H1 (cell line): ENCODE results near the gene ATE1. TPM values are rescaled to one million over a fixed set of nuclear protein-coding genes. Genes with fewer than 3 reads are reported as not detected.
A peak's percentile ranks its signal among the peaks of the same experiment; 100 is the strongest.

Experiments used
- CTCF ChIA-PET: fragments of 300-600 bp; sonication (Branson Sonifier 250); formaldehyde crosslinking; loops from one replicate; lab custom pipeline; 2021; ENCODE audit not compliant: partially characterized antibody; lab: Charles Lee
- POLR2A ChIA-PET: fragments of 300-600 bp; sonication (Branson Sonifier 250); formaldehyde crosslinking; loops from one replicate; lab custom pipeline; 2021; ENCODE audit warnings: inconsistent platforms; ENCODE audit not compliant: partially characterized antibody; lab: Charles Lee
- DNase-seq, 2 experiments: peaks; one replicate each; pipeline versions ENCODE4 v3.0.0 to v3.0.0-alpha.2; 2010 to 2022; ENCODE audit warnings: low spot score in 2 of 2, low read depth in 1 of 2, mixed read lengths in 1 of 2
- FAIRE-seq: peaks from 2 replicates; lab custom pipeline; 2011; peaks lifted over from hg19 to GRCh38; lab: Jason Lieb, UNC
- H2AFZ ChIP-seq: 2 replicates; pipeline ENCODE4 v1.8.1; 2012; ENCODE audit warnings: low read length, inconsistent platforms
- H2AK5ac ChIP-seq: 2 replicates; pipeline ENCODE4 v1.6.1; 2013; ENCODE audit warnings: low read depth, low read length
- H2BK120ac ChIP-seq: replicated peaks from 2 replicates; pipeline ENCODE3; 2013; ENCODE audit warnings: low read depth, low read length, inconsistent platforms
- H2BK12ac ChIP-seq: 2 replicates; pipeline ENCODE4 v1.6.1; 2013; ENCODE audit warnings: low read depth, low read length
- H2BK15ac ChIP-seq: 2 replicates; pipeline ENCODE4 v1.6.1; 2013; ENCODE audit warnings: low read length
- H2BK20ac ChIP-seq: 2 replicates; pipeline ENCODE4 v1.6.1; 2013; ENCODE audit warnings: low read length
- H2BK5ac ChIP-seq: 2 replicates; pipeline ENCODE4 v1.6.1; 2013; ENCODE audit warnings: low read depth, low read length
- H3K14ac ChIP-seq: 2 replicates; pipeline ENCODE4 v1.6.1; 2013; ENCODE audit warnings: inconsistent platforms; ENCODE audit not compliant: insufficient read length
- H3K18ac ChIP-seq: 2 replicates; pipeline ENCODE4 v1.6.1; 2013; ENCODE audit warnings: low read length; ENCODE audit errors: extremely low read depth
- H3K23ac ChIP-seq: 2 replicates; pipeline ENCODE4 v1.6.1; 2013; ENCODE audit warnings: inconsistent platforms; ENCODE audit not compliant: insufficient read length
- H3K23me2 ChIP-seq: 2 replicates; pipeline ENCODE4 v1.6.1; 2013; ENCODE audit warnings: low read depth, low read length
- H3K27ac ChIP-seq: 2 replicates; pipeline ENCODE4 v1.6.1; 2011; ENCODE audit warnings: low read depth, low read length, inconsistent platforms
- H3K27me3 ChIP-seq, 4 experiments: replicated peaks in 1 of 4; 1 replicate in 1 of 4; 2 replicates in 3 of 4; pipeline versions ENCODE4 v1.6.1 to v1.8.1; 2011 to 2013; ENCODE audit warnings: low read length in 3 of 4, mild to moderate bottlenecking in 3 of 4, inconsistent platforms in 2 of 4, mixed read lengths in 2 of 4, moderate library complexity in 1 of 4; ENCODE audit not compliant: control insufficient read depth in 3 of 4, insufficient read depth in 3 of 4; ENCODE audit errors: extremely low read depth in 1 of 4
- H3K36me3 ChIP-seq, 4 experiments: 2 replicates each; pipeline versions ENCODE4 v1.6.1 to v1.8.1; 2011 to 2013; ENCODE audit warnings: mild to moderate bottlenecking in 4 of 4, low read length in 3 of 4, moderate library complexity in 2 of 4, control low read depth in 1 of 4, inconsistent platforms in 1 of 4; ENCODE audit not compliant: insufficient read depth in 4 of 4, control insufficient read depth in 2 of 4
- H3K4ac ChIP-seq: replicated peaks from 2 replicates; pipeline ENCODE3; 2013; ENCODE audit warnings: low read length, low read depth, mixed read lengths, inconsistent platforms; ENCODE audit not compliant: insufficient read length
- H3K4me1 ChIP-seq, 4 experiments: replicated peaks in 1 of 4; 1 replicate in 1 of 4; 2 replicates in 3 of 4; pipeline versions ENCODE4 v1.6.1 to v1.8.1; 2011 to 2013; ENCODE audit warnings: low read length in 3 of 4, inconsistent platforms in 2 of 4, mixed read lengths in 1 of 4; ENCODE audit not compliant: insufficient read depth in 4 of 4, control insufficient read depth in 3 of 4
- H3K4me2 ChIP-seq, 2 experiments: 2 replicates each; pipeline versions ENCODE4 v1.6.1 to v1.8.1; 2011 to 2013; ENCODE audit warnings: low read depth in 2 of 2, low read length in 2 of 2, control low read depth in 1 of 2, inconsistent platforms in 1 of 2, mild to moderate bottlenecking in 1 of 2; ENCODE audit not compliant: insufficient read depth in 1 of 2
- H3K4me3 ChIP-seq, 4 experiments: fragments of 200-600, 300-600 bp in 1 of 4; sonication (generic), shearing (Covaris generic), sonication (Bioruptor Twin) in 1 of 4; 2 replicates each; pipeline versions ENCODE4 v1.5.1 to v1.8.1; 2011 to 2016; ENCODE audit warnings: low read length in 4 of 4, low read depth in 3 of 4, control low read depth in 2 of 4, inconsistent platforms in 2 of 4, mild to moderate bottlenecking in 2 of 4, mixed read lengths in 1 of 4, moderate library complexity in 1 of 4; ENCODE audit not compliant: insufficient read depth in 2 of 4; ENCODE audit errors: extremely low read depth in 1 of 4
- H3K56ac ChIP-seq: replicated peaks from 2 replicates; pipeline ENCODE3; 2013; ENCODE audit warnings: low read depth, mild to moderate bottlenecking, mixed read lengths, low read length, inconsistent platforms; ENCODE audit not compliant: insufficient read length
- H3K79me1 ChIP-seq: 2 replicates; pipeline ENCODE4 v1.6.1; 2013; ENCODE audit warnings: low read depth, low read length, control low read depth
- H3K79me2 ChIP-seq, 2 experiments: 2 replicates each; pipeline versions ENCODE4 v1.6.1 to v1.8.1; 2012 to 2013; ENCODE audit warnings: low read length in 2 of 2, mild to moderate bottlenecking in 2 of 2, inconsistent platforms in 1 of 2; ENCODE audit not compliant: insufficient read depth in 2 of 2, control insufficient read depth in 1 of 2
- H3K9ac ChIP-seq, 4 experiments: replicated peaks in 1 of 4; 1 replicate in 1 of 4; 2 replicates in 3 of 4; pipeline versions ENCODE4 v1.6.1 to v1.8.1; 2011 to 2013; ENCODE audit warnings: low read depth in 3 of 4, low read length in 3 of 4, control low read depth in 2 of 4, mild to moderate bottlenecking in 2 of 4, moderate library complexity in 2 of 4, inconsistent platforms in 1 of 4; ENCODE audit errors: extremely low read depth in 1 of 4
- H3K9me3 ChIP-seq, 2 experiments: 2 replicates each; pipeline versions ENCODE4 v1.6.1 to v1.8.1; 2012 to 2013; ENCODE audit warnings: mild to moderate bottlenecking in 2 of 2, moderate library complexity in 2 of 2, control low read depth in 1 of 2, inconsistent platforms in 1 of 2, low read depth in 1 of 2, low read length in 1 of 2, mixed read lengths in 1 of 2; ENCODE audit not compliant: insufficient read depth in 2 of 2
- H4K20me1 ChIP-seq, 2 experiments: replicated peaks in 1 of 2; 2 replicates each; pipeline versions ENCODE3 to v1.8.1; 2011 to 2013; ENCODE audit warnings: inconsistent platforms in 2 of 2, low read length in 2 of 2, mild to moderate bottlenecking in 1 of 2; ENCODE audit not compliant: insufficient read depth in 2 of 2, control insufficient read depth in 1 of 2
- H4K5ac ChIP-seq: 2 replicates; pipeline ENCODE4 v1.6.1; 2013; ENCODE audit warnings: low read length, low read depth, mixed read lengths, inconsistent platforms; ENCODE audit not compliant: insufficient read length
- H4K8ac ChIP-seq: 2 replicates; pipeline ENCODE4 v1.8.0; 2013; ENCODE audit warnings: mild to moderate bottlenecking, moderate library complexity, low read length, inconsistent platforms; ENCODE audit not compliant: insufficient read depth; ENCODE audit errors: extremely low read depth
- H4K91ac ChIP-seq: replicated peaks from 2 replicates; pipeline ENCODE3; 2013; ENCODE audit warnings: low read length, mixed read lengths, inconsistent platforms; ENCODE audit not compliant: insufficient read length
- TBP ChIP-seq: IDR thresholded peaks from 2 replicates; pipeline ENCODE4 v1.6.1; 2011; ENCODE audit warnings: low read depth, low read length, improper control_type of control experiment
- WGBS, 2 experiments: shearing (Covaris generic) in 1 of 2; methylation state at CpG; one replicate each; pipeline versions ENCODE4 v1.1.6 to v1.1.7; 2013 to 2015; ENCODE audit warnings: low lambda C conversion rate in 2 of 2, mixed read lengths in 2 of 2, inconsistent platforms in 1 of 2, low coverage in 1 of 2, missing lambda C conversion rate in 1 of 2; ENCODE audit not compliant: insufficient replicate concordance in 2 of 2, insufficient coverage in 1 of 2, insufficient read length in 1 of 2; ENCODE audit errors: extremely low coverage in 1 of 2, missing lambda C conversion rate in 1 of 2; 5-methylcytosine and 5-hydroxymethylcytosine counted together
- polyA plus RNA-seq, 7 experiments: library from polyadenylated mRNA; depleted of rRNA in 3 of 7; stranded (reverse) in 5 of 7; unstranded in 2 of 7; fragments of >200 nt in 5 of 7; fragments of 200-250 nt in 2 of 7; gene quantifications; 1 replicate in 5 of 7; 2 replicates in 1 of 7; 4 replicates in 1 of 7; pipeline versions ENCODE4 v1.2.1 to v1.2.3, GENCODE V29; 2011 to 2013; ENCODE audit warnings: missing spikeins in 2 of 7, mixed read lengths in 2 of 7
- total RNA-seq: library from RNA; stranded (reverse); fragmentation: NEBNext Ultra II Directional; extraction: Animal tissue kit (Norgen Biotek cat#: 25700); gene quantifications from 2 replicates; pipeline ENCODE4 v1.2.1, GENCODE V29; 2021

The ATE1 gene
- total and polyA plus RNA-seq, 2 of the 8 experiments (the other 6 are each of a cell fraction or from before 2014, with no cell fraction given), result 8.8 to 26.9 TPM

DNA sequence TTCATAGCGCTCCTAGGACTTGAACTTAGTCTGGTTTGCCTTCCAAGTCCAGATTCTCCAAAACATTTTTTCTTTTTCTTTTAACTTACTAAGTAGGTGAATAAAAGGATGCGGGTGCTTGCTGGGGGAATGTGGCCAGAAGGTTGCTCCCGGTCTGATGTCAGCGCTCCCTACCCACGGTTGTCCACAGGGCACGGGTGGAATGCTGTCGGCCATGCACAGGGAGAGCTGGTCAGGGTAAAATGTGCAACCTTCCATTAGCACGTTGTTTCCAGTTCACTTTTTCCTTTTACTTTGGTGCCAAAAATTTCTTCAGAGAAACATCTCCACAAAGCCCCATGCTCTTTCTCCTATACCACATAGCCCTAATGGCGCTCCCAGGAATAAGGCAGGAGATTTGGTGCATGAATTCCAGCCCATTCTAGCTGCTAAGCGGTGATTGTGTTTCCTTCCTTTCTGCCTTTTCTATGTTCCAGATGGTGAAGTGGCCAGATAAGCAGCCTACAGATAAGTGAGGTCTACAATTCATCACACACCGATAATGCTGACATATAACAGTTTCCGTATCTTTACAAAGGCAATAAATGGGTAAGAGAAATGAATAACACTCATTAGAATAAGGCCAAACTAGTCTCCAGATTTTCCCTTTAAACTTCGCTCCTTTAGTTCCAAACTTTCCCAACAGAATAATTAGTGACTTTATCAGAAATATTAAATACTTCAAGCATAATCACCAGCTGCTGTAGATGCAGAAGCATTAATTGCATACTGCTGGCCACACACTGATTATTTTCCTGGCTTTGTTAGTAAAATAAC, 191.3 kb downstream of the ATE1 start:
- Histone ChIP-seq H3K4me3 (no peak overlapping the region), H3K79me1 (no peaks in the 10 kb centered on the region), H4K20me1 (no peaks in the 10 kb centered on the region), H3K14ac (no peak overlapping the region), H2BK5ac (no peak overlapping the region), H3K23me2 (no peaks in the 10 kb centered on the region), H3K23ac (no peak overlapping the region), H3K36me3 (no peaks in the 10 kb centered on the region)
- DNase-seq, result no peak
- WGBS, 2 experiments, result 92% methylated on average over 13 of the region's 13 CpGs; no CpG with 5 or more reads in 1 of the 2 experiments
- POLR2A ChIA-PET, result no interaction called here
- no peak for TF ChIP-seq TBP
- TF ChIP-seq, all 59 proteins: peak for 0
- no peaks in the 10 kb centered on the region for H3K9me3 ChIP-seq
- H3K56ac ChIP-seq, result no peak overlapping the region
- no peak overlapping the region for H3K18ac ChIP-seq
- no peak overlapping the region for H4K5ac ChIP-seq
- no peak overlapping the region for H4K91ac ChIP-seq
- H2BK12ac ChIP-seq, result no peak overlapping the region
- H3K27ac ChIP-seq, result no peak overlapping the region
- peak overlapping the region in 1 of 4 experiments; percentile 9; a peak in 1 of 7 replicates for H3K9ac ChIP-seq
- H2BK20ac ChIP-seq, result no peak overlapping the region
- no peaks in the 10 kb centered on the region for H3K27me3 ChIP-seq
- no peak overlapping the region for H2BK120ac ChIP-seq
- H3K4me1 ChIP-seq, result peaks cover 7 to 23% (median 12%) of the 10 kb centered on the region in 4 experiments
- H3K79me2 ChIP-seq, result no peaks in the 10 kb centered on the region
- H2BK15ac ChIP-seq, result no peak overlapping the region
- H3K4me2 ChIP-seq, result no peak overlapping the region
- no peak overlapping the region for H4K8ac ChIP-seq
- H3K4ac ChIP-seq, result no peak overlapping the region
- no peak overlapping the region for H2AFZ ChIP-seq
- CTCF ChIA-PET, result interaction anchor here (0.8 to 3.1 kb wide), 5 partner anchors 10 to 674 kb away, joined by 3 to 8 read pairs (median 3); no protein-coding TSS in a partner anchor
- FAIRE-seq, result no peak
- no peak overlapping the region for H2AK5ac ChIP-seq
